ENCODE measurements around the gene GPR62. TPM values are rescaled to one million over a fixed set of nuclear protein-coding genes. Genes with fewer than 3 reads are reported as not detected.

GPR62 gene
- total RNA-seq, 1 donor from 2014 or later = not detected

GRCh38 chr3:51961602-51962569 lies 6.7 kb downstream of the GPR62 start:
- Histone ChIP-seq H3K4me3 (ENCODE audit: low read depth, low read length) (no peak overlapping the region), H3K36me3 (ENCODE audit: control insufficient read depth, insufficient read depth, low read length) (peaks cover 2% of the 10 kb centered on the region), H3K27me3 (ENCODE audit: control insufficient read depth, insufficient read depth, low read length) (no peaks in the 10 kb centered on the region)
- no peak for DNase-seq (ENCODE audit: low read depth)
- TF ChIP-seq CTCF (IDR thresholded peaks at IDR 0.05; ENCODE audit: insufficient read depth, low read length, poor library complexity, severe bottlenecking) = no peak

GRCh38 chr3:51962854-51963530 lies 7.8 kb downstream of the GPR62 start:
- no peak for TF ChIP-seq CTCF (IDR thresholded peaks at IDR 0.05; ENCODE audit: insufficient read depth, low read length, poor library complexity, severe bottlenecking)

GRCh38 chr3:51963951-51964451 lies 8.8 kb downstream of the GPR62 start:
- DNase-seq (ENCODE audit: low read depth) = no peak
- H3K27me3 ChIP-seq (ENCODE audit: control insufficient read depth, insufficient read depth, low read length) = no peaks in the 10 kb centered on the region
- peaks cover 2% of the 10 kb centered on the region for H3K36me3 ChIP-seq (ENCODE audit: control insufficient read depth, insufficient read depth, low read length)
- no peak overlapping the region for H3K4me3 ChIP-seq (ENCODE audit: low read depth, low read length)
- TF ChIP-seq CTCF (IDR thresholded peaks at IDR 0.05; ENCODE audit: insufficient read depth, low read length, poor library complexity, severe bottlenecking) = no peak

More at GRCh38 chr3:51962854-51963530, 7.8 kb downstream of the GPR62 start:
- no peaks in the 10 kb centered on the region for H3K27me3 ChIP-seq (ENCODE audit: control insufficient read depth, insufficient read depth, low read length)
- no peak overlapping the region for H3K4me3 ChIP-seq (ENCODE audit: low read depth, low read length)
- no peak for DNase-seq (ENCODE audit: low read depth)
- peaks cover 2% of the 10 kb centered on the region for H3K36me3 ChIP-seq (ENCODE audit: control insufficient read depth, insufficient read depth, low read length)

GRCh38 chr3:51964521-51964920 lies 9.3 kb downstream of the GPR62 start:
- Histone ChIP-seq H3K4me3 (ENCODE audit: low read depth, low read length) (no peak overlapping the region), H3K27me3 (ENCODE audit: control insufficient read depth, insufficient read depth, low read length) (no peaks in the 10 kb centered on the region), H3K36me3 (ENCODE audit: control insufficient read depth, insufficient read depth, low read length) (peaks cover 2% of the 10 kb centered on the region)
- TF ChIP-seq CTCF (IDR thresholded peaks at IDR 0.05; ENCODE audit: insufficient read depth, low read length, poor library complexity, severe bottlenecking) = no peak
- DNase-seq (ENCODE audit: low read depth) = no peak

GRCh38 chr3:51966016-51966415 lies 10.8 kb downstream of the GPR62 start:
- TF ChIP-seq CTCF (IDR thresholded peaks at IDR 0.05; ENCODE audit: insufficient read depth, low read length, poor library complexity, severe bottlenecking) = no peak
- Histone ChIP-seq H3K27me3 (ENCODE audit: control insufficient read depth, insufficient read depth, low read length) (no peaks in the 10 kb centered on the region), H3K36me3 (ENCODE audit: control insufficient read depth, insufficient read depth, low read length) (no peaks in the 10 kb centered on the region), H3K4me3 (ENCODE audit: low read depth, low read length) (no peak overlapping the region)
- DNase-seq (ENCODE audit: low read depth) = no peak
